Omental fat pad (tissue), 4 donors: ENCODE measurements around the gene CLEC17A. TPM values are rescaled to one million over a fixed set of nuclear protein-coding genes. Genes with fewer than 3 reads are reported as not detected.
"Not testable (repeated sequence)": the region's sequence is repeated elsewhere in the genome, so short reads cannot be mapped to it uniquely, and the experiment has no call there.

Experiments
- ATAC-seq: fragments of 150-250 bp; one replicate; pipeline ENCODE4 v1.9.1; 2016; ENCODE audit warnings: mild to moderate bottlenecking, moderate library complexity; ENCODE audit not compliant: low FRiP score
- DNase-seq: peaks from one replicate; pipeline ENCODE4 v3.0.0-alpha.2; 2019; ENCODE audit warnings: low spot score
- CTCF ChIP-seq, 3 donors: fragments of 450-650 bp; IDR thresholded peaks; one replicate each; pipeline ENCODE4 v1.5.1; 2016 to 2017; ENCODE audit warnings: antibody characterized with exemption in 3 of 3, mild to moderate bottlenecking in 3 of 3, moderate library complexity in 2 of 3
- total RNA-seq, 4 donors: library from RNA; depleted of rRNA; stranded (reverse); fragments of >200 nt; gene quantifications; one replicate each; pipeline ENCODE4 v1.1.0, GENCODE V29; 2016

The CLEC17A gene
- total RNA-seq = under 1 TPM in 1 of 4 donors, not detected in 3; 0.19 TPM

- no peak for ATAC-seq
Measured at GRCh38 chr19:14582894-14583340, at the start of gene CLEC17A. TSS of gene CLEC17A (plus strand) at chr19:14583084. CDS start at chr19:14583161, 77 bp downstream.

GRCh38 chr19:14533450-14533849, 49.4 kb upstream of the CLEC17A start:
- DNase-seq (no peak), ATAC-seq (no peak)
- no peak for TF ChIP-seq CTCF (IDR thresholded peaks at IDR 0.05)

More at GRCh38 chr19:14582894-14583340, at the start of gene CLEC17A:
- no peak for TF ChIP-seq CTCF (IDR thresholded peaks at IDR 0.05)
- DNase-seq = no peak

DNA sequence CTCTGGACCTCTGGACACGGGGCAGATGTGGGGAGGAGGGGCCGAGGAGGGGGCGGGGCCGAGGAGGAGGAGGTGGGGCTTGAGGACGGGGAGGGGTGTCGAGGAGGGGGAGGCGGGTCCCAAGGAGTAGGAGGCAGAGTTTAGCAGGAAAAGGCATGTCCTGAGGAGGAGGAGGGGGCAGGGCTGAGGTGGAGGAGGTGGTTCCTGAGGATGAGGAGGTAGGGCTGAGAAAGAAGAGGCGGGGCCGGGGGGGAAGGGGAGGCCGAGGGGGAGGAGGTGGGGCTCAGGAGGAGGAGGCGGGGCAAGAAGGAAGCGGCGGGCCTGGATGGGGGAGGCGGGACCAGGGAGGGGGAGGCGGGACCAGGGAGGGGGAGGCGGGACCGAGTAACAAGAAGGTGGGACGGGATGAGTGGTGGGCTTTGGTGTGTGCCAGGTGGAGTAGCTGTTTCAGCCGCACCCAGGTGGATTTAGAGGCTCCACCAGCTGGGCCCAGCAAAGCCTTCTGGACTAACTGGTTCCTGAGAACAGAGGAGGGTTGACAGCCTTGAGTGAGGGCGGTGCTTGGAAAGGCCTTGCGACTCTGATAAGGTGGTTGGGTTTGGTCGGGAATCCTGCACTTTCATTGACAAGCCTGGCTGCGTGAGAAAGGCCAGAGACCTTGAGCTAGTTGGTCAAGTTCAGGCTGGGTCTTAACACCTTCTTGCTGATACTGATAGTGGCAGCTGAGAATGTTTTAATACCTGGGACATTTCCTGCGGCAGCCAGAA, 45.8 kb upstream of the CLEC17A start:
- peak; percentile 47 for DNase-seq
- ATAC-seq = peak; percentile 92
- no peak for TF ChIP-seq CTCF (IDR thresholded peaks at IDR 0.05)

DNA sequence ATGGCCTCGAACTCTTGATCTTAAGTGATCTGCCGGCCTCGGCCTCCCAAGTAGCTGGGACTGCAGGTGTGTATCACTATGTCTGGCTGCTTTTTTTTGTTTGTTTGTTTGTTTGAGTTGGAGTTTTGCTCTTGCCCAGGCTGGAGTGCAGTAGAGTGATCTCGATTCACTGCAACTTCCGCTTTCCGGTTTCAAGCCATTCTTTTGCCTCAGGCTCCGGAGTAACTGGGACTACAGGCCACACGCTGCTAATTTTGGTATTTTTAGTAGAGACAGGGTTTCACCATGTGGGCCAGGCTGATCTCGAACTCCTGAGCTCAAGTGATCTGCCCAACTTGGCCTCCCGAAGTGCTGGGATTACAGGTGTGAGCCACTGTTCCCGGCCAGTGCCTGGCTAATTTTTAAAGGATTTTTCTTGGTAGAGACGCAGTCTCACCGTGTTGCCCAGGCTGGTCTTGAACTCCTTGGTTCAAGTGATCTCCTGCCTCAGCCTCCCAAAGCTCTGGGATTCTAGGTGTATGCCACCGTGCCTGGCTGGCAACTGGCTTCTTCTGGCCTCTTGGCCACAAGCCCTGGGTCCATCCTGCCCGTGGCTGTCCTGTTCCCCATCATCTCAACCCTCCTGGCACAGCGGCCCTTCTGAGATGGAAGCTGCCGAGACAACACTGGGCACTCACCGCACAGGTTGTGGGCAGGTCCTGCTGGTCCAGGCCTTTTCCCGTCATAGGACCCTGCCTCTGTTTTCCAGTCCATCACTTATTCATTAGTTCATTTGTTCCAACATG, 42.0 kb upstream of the CLEC17A start:
- ATAC-seq (no peak), DNase-seq (no peak)

DNA sequence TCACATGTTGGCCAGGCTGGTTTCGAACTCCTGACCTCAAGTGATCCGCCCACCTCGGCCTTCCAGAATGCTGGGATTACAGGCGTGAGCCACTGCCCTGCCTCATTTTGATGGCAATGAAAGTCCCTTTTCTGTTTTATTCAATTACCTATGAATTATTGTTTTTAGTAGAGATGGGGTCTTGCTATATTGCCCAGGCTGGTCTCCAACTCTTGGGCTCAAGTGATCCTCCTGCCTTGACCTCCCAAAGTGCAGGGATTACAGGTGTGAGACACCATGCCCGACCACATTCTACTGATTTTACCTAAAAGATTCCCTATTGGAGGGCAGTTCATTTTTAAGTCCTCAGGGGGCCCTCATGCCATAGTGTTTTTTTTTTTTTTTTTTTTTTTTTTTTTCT, 40.9 kb upstream of the CLEC17A start:
- not testable (repeated sequence) for ATAC-seq

More for the DNA sequence above, 42.0 kb upstream of the CLEC17A start:
- TF ChIP-seq CTCF (IDR thresholded peaks at IDR 0.05) = no peak

GRCh38 chr19:14542711-14543328, 40.1 kb upstream of the CLEC17A start:
- TF ChIP-seq CTCF (IDR thresholded peaks at IDR 0.05) = no peak
- peak; percentile 34 for ATAC-seq
- no peak for DNase-seq

More for the DNA sequence above, 40.9 kb upstream of the CLEC17A start:
- DNase-seq = not testable (repeated sequence)

GRCh38 chr19:14544047-14544446, 38.8 kb upstream of the CLEC17A start:
- ATAC-seq = no peak
- no peak for TF ChIP-seq CTCF (IDR thresholded peaks at IDR 0.05)
- DNase-seq = no peak
